ENCODE results near the gene C4orf50.
"Not testable (repeated sequence)": the region's sequence is repeated elsewhere in the genome, so short reads cannot be mapped to it uniquely, and the experiment has no call there.

Gene C4orf50

DNA sequence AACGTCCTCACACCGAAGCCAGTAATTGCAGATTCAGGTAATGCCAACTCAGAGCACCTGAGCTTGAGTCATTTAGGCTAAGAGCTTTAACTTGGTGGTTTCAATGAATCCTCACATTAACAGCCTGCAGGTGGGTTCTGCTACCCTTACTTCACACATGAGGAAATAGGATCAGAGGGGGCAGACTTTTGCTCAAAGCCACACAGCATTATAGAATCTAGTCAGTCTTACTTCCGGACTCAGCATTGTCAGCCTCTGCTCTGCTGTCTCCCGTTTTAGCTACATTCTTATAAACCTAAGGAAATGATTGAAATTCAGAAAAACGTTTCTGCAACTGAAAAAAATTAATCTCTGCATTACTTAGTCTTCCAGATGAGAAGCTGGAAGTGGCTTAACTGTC, 6.0 kb downstream of the C4orf50 start:
- no peak for DNase-seq

GRCh38 chr4:6011686-6012085, 6.5 kb downstream of the C4orf50 start:
- DNase-seq: peak; percentile 4

- no peak for DNase-seq
Observed at GRCh38 chr4:6011271-6011671, 7.0 kb downstream of the C4orf50 start.

- no peak for DNase-seq
Observed at GRCh38 chr4:6010789-6011188, 7.4 kb downstream of the C4orf50 start.

GRCh38 chr4:6009452-6009851, 8.8 kb downstream of the C4orf50 start:
- DNase-seq: no peak

GRCh38 chr4:6008766-6009385, 9.4 kb downstream of the C4orf50 start:
- DNase-seq: no peak

GRCh38 chr4:6008092-6008551, 10.1 kb downstream of the C4orf50 start:
- DNase-seq: no peak

DNA sequence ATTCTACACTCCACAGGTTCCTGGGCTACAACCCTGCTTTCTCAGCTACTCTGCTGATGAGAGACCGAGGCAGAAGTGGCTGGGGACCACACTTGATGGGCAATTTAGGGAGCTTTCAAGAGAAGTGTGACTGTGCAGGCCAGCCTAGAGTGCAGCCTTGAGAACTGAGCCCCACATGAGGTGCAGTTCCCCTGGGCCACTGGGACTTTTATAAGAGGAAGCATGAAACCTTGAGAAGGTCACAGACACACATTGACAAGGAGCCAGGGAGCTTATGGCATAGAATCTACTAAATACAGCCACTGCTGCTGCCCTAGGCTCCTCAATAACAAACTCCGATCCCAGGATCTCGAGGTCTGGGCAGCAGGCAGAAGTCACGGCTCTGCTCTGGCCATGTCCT, 13.1 kb downstream of the C4orf50 start:
- no peak for DNase-seq

DNA sequence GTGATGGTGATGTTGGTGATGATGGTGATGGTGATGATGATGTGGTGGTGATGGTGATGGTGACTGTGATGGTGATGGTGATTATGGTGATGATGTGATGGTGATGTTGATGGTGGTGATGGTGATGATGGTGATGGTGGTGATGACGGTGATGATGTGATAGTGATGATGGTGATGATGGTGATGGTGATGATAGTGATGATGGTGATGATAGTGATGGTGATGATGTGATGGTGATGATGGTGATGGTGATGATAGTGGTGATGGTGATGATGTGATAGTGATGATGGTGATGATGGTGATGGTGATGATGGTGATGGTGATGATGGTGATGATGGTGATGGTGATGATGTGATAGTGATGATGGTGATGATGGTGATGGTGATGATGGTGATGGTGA, 14.7 kb downstream of the C4orf50 start:
- not testable (repeated sequence) for DNase-seq

DNA sequence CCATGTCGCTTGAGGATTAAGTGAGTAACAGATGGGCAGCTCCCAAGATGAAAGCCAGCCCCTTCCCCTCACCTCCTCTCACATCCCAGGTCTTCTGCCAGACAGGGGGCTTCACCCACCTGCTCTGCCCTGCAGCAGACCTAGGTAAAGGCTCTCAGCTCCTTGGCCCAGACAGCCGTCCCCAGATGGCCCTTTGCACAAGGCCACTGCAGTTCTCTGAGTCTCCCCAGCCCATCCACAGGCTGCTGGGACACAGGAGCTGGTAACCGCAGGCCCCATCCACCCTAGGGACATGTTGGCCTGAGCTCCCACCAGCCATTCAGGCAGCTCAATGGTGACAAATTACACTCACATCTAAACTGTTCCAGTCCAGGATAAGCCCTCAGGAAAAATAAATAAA, 15.3 kb downstream of the C4orf50 start:
- DNase-seq: no peak

- no peak for DNase-seq
Observed at GRCh38 chr4:6002492-6002833, 15.8 kb downstream of the C4orf50 start.

- no peak for DNase-seq
Observed at GRCh38 chr4:6001680-6002491, 16.3 kb downstream of the C4orf50 start.

- no peak for DNase-seq
Observed at GRCh38 chr4:5999830-6000365, 18.3 kb downstream of the C4orf50 start.

- DNase-seq: no peak
Observed at GRCh38 chr4:5999356-5999755, 18.9 kb downstream of the C4orf50 start.

- peak; percentile 66 for DNase-seq
Observed at GRCh38 chr4:5998333-5998936, 19.8 kb downstream of the C4orf50 start.

GRCh38 chr4:5996641-5997040, 21.6 kb downstream of the C4orf50 start:
- no peak for DNase-seq

DNA sequence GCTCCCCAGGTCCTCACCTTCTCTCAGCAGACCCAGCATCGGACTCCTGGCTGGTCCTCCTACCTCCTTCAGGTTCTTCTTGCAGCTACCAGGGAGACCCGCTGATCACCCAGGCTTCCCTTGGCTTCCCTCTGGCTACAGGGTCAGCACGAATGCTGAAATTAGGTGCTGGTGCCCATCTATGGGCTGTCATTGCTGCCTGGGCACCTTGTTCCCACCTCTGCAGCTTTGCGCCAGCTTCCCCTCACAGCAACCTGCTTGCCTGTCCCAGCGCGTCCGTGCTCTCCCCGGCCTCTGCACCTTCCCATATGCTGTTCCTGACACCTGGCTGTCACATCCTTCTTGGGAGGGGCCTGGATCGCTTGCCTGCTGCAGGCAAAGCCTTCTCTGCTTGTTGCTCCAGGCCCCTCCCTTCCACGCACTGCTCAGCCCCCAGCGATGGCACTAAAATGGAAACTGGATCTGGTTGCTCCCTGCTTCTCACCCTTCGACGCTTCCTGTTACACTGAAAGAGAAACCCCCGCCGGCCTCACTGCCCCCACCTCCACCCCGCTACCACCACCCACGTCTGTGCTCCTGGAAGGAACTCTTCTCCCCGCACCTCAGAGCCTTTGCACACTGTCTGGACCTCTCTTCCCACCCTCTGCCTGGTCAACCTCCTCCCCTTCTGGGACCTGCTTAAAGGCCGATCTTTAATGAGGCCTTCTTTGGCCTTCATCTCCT, 22.2 kb downstream of the C4orf50 start:
- no peak for DNase-seq

GRCh38 chr4:5993876-5994811, 24.1 kb downstream of the C4orf50 start:
- no peak for DNase-seq

GRCh38 chr4:5993346-5993745, 24.9 kb downstream of the C4orf50 start:
- DNase-seq: not testable (repeated sequence)

GRCh38 chr4:5992828-5993321, 25.4 kb downstream of the C4orf50 start:
- no peak for DNase-seq

- no peak for DNase-seq
Observed at GRCh38 chr4:5992171-5992827, 25.9 kb downstream of the C4orf50 start.
